Bronchial epithelial cell (primary cell): Measurements from ENCODE around the gene KAZN. TPM values are rescaled to one million over a fixed set of nuclear protein-coding genes. Genes with fewer than 3 reads are reported as not detected.

ENCODE experiments used
- DNase-seq: peaks from one replicate; pipeline ENCODE4 v3.0.0-alpha.2; 2010; ENCODE audit warnings: low read depth
- FAIRE-seq: peaks from 2 replicates; lab custom pipeline; 2011; peaks lifted over from hg19 to GRCh38; lab: Jason Lieb, UNC
- H3K27me3 ChIP-seq: 2 replicates; pipeline ENCODE4 v1.5.1; 2011; ENCODE audit warnings: low read length; ENCODE audit not compliant: control insufficient read depth, insufficient read depth
- H3K36me3 ChIP-seq: 2 replicates; pipeline ENCODE4 v1.5.1; 2011; ENCODE audit warnings: low read length; ENCODE audit not compliant: control insufficient read depth, insufficient read depth
- H3K4me3 ChIP-seq: 2 replicates; pipeline ENCODE4 v1.5.1; 2011; ENCODE audit warnings: mild to moderate bottlenecking, low read depth, low read length, control low read depth
- total RNA-seq: library from RNA; depleted of rRNA; stranded (reverse); fragments of >200 nt; gene quantifications from 2 replicates; pipeline ENCODE4 v1.2.1, GENCODE V29; 2014
- TF ChIP-seq, protein P1 (sequence below): IDR thresholded peaks from 2 replicates; pipeline ENCODE4 v1.5.1; 2011; ENCODE audit warnings: mild to moderate bottlenecking, moderate library complexity, low read length, control low read depth, inconsistent platforms; ENCODE audit not compliant: insufficient read depth, severe bottlenecking

KAZN gene
- total RNA-seq, 1 donor from 2014 or later: 4.7 TPM

DNA sequence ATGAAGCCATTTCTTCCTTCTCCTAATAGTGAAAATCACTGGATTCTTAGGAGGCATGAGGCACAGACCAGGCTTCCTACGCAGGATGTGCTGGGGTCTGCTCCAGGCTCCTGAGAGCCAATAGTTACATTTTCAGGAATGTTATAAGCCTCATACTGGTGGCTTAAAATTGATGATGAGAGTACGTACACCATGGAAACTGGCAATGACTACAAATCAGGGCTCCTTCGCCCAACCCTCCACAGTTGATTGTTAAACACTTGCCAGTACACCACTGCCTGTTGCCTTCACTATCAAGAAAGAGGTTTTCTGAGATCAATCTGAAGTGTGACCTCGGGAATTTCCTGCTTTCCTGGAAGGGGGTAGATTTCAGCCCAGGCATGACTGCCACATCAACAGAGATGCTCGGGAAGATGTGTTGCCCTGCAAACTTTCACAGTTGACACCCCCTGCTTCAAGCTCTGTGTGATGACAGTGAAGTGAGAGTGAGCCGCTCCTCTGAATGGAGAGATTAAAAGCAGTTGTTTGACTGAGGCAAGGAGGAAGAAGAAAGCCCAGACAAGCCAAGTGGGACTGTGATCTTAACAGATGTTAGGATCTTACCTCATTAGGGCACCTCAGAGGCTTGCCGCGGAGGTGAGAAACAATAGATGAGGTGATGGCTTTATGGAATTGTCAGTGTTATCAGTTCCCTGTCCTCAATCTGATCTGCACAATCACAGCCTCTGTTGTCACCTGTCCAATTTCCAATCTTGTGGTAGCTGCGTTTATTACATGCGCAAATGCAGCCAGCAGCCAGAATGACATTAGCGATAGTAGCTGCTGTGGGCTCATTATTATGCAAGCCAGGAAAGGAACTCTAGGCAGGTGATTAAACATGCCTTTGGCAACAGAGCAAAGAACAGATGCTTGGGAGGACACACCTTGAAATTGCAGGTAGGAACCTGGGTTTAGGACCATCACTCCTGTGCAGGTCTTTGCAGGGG is 277.3 kb downstream of the KAZN start:
- peak; percentile 70 for DNase-seq

DNA sequence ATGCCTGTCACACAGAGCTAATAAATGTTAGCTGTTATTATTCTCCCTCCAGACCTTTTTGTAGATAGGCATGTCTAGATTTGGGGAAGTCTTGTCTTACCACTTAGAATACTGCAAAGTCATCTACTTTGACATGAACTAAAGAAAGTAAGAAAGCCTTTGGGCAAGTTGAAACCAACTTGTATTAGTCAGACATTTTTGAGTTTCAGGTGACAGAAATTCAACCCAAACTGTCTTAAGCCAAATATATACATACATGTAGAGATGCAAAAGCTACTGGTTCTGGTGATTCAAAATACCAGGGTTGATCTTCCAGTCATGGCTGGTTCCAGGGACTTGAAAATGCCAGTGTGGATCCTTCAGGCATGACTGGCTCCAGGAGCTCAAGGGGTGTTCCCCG is 278.3 kb downstream of the KAZN start:
- FAIRE-seq (peak; percentile 7), DNase-seq (peak; percentile 80)
- TF ChIP-seq, protein P1, sequence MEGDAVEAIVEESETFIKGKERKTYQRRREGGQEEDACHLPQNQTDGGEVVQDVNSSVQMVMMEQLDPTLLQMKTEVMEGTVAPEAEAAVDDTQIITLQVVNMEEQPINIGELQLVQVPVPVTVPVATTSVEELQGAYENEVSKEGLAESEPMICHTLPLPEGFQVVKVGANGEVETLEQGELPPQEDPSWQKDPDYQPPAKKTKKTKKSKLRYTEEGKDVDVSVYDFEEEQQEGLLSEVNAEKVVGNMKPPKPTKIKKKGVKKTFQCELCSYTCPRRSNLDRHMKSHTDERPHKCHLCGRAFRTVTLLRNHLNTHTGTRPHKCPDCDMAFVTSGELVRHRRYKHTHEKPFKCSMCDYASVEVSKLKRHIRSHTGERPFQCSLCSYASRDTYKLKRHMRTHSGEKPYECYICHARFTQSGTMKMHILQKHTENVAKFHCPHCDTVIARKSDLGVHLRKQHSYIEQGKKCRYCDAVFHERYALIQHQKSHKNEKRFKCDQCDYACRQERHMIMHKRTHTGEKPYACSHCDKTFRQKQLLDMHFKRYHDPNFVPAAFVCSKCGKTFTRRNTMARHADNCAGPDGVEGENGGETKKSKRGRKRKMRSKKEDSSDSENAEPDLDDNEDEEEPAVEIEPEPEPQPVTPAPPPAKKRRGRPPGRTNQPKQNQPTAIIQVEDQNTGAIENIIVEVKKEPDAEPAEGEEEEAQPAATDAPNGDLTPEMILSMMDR: no peak
- Histone ChIP-seq H3K27me3 (no peaks in the 10 kb centered on the region), H3K36me3 (no peaks in the 10 kb centered on the region), H3K4me3 (no peak overlapping the region)

More for the DNA sequence above, 277.3 kb downstream of the KAZN start:
- Histone ChIP-seq H3K4me3 (no peak overlapping the region), H3K36me3 (no peaks in the 10 kb centered on the region), H3K27me3 (no peaks in the 10 kb centered on the region)
- TF ChIP-seq, protein P1: no peak
- peak; percentile 83 for FAIRE-seq

DNA sequence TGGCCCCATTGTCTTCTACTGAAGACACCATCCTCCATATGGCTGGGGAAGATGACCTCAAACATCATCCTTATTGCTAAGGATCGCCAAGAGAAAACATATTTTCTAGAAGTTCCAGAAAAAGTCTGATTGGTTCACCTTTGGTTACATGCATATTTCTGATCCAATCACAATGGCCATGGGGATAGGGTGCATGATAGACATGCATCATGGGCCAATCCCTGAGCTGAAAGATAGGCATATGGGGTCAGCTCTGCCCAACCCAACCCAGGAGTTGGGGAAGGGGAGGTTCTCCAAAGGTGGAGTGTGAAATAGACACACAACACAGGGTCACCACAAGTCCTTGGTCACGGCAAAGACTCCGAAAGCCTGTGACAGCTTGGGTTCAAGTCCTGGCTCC is 278.7 kb downstream of the KAZN start:
- DNase-seq (no peak), FAIRE-seq (no peak)
- no peak overlapping the region for H3K4me3 ChIP-seq
- TF ChIP-seq, protein P1: no peak
- no peaks in the 10 kb centered on the region for H3K27me3 ChIP-seq
- no peaks in the 10 kb centered on the region for H3K36me3 ChIP-seq

DNA sequence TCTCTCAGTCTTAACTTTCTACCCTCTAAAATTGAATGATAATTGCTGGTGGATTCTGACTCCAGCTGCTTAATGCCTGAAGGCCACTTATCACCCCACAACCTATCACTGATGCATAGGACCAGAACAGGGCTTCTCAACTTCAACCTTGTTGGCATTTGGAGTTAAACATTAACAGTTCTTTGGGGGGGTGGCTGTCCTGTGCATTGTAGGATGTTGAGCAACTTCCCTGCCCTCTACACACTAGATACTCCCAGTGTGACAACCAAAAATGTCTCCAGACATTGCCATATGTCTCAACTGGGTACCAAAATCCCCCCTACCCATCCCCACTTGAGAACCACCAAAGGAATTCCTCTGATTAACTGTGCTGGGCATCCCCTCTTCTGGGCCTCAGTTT is 279.6 kb downstream of the KAZN start:
- DNase-seq (no peak), FAIRE-seq (no peak)
- TF ChIP-seq, protein P1: no peak
- H3K4me3 ChIP-seq: no peak overlapping the region
- no peaks in the 10 kb centered on the region for H3K27me3 ChIP-seq
- H3K36me3 ChIP-seq: no peaks in the 10 kb centered on the region

DNA sequence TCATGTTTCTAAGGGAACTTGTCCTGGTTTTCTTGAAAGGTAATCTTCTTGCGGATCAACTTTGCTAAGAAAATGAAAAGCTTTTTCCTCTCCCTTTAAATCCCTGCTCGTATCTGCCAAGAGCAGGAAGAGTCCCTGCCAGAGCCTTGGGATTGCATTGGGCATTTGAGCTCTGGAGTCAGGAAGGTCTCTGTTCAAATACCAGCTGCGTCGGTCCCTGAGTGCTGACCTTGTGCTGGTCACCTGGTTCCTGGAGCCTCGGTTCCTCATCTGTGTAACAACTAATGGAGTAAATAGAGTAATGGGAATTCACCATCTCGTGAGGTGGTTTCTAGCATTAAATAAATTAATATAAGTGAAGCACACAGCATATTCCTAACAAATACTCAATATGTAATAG is 280.5 kb downstream of the KAZN start:
- FAIRE-seq (no peak), DNase-seq (no peak)
- H3K4me3 ChIP-seq: no peak overlapping the region
- H3K27me3 ChIP-seq: no peaks in the 10 kb centered on the region
- TF ChIP-seq, protein P1: no peak
- H3K36me3 ChIP-seq: no peaks in the 10 kb centered on the region
